Stimulated activated CD4-positive, alpha-beta T cell treated with anti-CD3 and anti-CD28 coated beads, TNF-alpha, amount 100 ng/mL, for 48 hours (primary cell): ENCODE results near the gene KLHL26.
"Not testable (repeated sequence)": the region's sequence is repeated elsewhere in the genome, so short reads cannot be mapped to it uniquely, and the experiment has no call there.

Source experiments
- DNase-seq, 3 donors: peaks; one replicate each; pipeline ENCODE4 v3.0.0-alpha.2; 2020; ENCODE audit warnings: low read depth in 3 of 3

KLHL26 gene

DNA sequence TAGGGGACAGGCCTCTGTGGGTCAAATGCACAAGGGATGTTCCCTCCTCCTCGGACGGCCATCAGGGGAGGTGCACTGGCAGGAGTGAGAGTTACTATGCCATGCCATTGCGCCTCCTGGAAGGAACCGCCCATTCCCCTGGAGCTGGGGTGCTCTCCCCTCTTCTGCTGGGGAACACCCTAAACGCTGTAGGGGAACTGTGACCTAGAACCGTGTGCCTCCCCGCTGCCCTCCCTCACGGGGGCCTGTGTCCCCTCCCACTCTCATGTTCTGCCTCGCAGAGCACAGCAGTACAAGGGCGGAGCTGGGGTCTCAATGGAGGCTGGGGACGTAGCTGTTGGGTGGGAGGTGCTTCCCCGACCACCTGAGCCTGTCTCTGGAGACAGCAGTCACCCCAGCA is 29.5 kb downstream of the KLHL26 start:
- no peak for DNase-seq

DNA sequence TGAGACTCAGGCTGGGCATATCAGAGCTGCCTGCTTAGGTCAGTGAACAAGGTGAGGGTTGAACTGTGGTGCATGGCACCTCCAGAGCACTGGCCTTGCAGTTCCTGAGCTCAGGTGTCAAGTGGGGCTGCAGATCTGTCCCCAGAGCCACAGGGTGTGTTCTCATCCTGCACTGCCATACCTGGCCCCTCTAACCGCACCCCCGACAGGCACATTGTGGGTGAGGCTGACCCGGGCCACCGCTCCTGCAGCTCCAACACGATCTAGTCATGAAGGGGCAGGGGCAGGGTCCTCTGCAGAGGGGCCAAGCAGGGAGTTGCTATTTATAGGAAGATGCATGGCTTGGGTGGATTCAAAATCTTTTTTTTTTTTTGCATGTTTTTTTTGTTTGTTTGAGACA is 30.0 kb downstream of the KLHL26 start:
- no peak for DNase-seq

DNA sequence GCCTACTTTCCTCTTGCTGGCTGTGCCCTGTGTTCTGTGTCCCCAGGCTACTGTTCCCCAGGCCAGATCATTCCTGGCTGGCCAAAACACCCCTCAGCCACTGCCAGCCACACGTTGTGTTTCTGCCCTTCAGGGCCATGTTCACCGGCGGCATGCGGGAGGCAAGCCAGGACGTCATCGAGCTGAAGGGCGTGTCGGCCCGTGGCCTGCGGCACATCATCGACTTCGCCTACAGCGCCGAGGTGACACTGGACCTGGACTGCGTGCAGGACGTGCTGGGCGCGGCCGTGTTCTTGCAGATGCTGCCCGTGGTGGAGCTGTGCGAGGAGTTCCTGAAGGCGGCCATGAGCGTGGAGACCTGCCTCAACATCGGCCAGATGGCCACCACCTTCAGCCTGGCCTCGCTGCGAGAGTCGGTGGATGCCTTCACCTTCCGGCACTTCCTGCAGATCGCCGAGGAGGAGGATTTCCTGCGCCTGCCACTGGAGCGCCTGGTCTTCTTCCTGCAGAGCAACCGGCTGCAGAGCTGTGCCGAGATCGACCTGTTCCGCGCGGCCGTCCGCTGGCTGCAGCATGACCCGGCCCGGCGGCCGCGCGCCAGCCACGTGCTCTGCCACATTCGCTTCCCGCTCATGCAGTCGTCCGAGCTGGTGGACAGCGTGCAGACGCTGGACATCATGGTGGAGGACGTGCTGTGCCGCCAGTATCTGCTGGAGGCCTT is 30.9 kb downstream of the KLHL26 start:
- no peak for DNase-seq

DNA sequence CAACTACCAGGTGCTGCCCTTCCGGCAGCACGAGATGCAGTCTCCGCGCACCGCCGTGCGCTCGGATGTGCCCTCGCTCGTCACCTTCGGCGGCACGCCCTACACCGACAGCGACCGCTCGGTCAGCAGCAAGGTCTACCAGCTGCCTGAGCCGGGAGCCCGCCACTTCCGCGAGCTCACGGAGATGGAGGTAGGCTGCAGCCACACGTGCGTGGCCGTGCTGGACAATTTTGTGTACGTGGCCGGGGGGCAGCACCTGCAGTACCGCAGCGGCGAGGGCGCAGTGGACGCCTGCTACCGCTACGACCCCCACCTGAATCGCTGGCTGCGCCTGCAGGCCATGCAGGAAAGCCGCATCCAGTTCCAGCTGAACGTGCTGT is 31.4 kb downstream of the KLHL26 start:
- no peak for DNase-seq

DNA sequence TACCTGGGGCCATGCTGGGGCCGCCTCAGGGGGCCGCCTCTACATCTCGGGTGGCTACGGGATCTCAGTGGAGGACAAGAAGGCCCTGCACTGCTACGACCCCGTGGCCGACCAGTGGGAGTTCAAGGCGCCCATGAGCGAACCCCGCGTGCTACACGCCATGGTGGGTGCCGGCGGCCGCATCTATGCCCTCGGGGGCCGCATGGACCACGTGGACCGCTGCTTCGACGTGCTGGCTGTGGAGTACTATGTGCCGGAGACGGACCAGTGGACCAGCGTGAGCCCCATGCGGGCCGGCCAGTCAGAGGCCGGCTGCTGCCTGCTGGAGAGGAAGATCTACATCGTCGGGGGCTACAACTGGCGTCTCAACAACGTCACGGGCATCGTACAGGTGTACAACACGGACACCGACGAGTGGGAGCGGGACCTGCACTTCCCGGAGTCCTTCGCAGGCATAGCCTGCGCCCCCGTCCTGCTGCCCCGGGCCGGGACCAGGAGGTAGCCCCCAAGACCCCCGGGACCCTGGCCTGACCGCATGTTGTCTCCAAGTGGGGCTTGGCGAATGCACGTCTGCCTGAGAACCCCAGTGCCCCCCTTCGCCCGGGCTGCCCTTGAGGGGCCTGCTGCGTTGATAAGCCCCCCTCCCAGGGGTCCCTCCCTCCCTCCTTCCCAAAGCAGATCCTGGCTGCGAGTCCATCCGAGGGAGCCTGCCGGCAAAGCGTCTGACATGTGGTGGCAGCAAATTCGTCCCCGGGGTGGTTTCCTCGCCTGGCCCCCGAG is 32.1 kb downstream of the KLHL26 start:
- no peak for DNase-seq

DNA sequence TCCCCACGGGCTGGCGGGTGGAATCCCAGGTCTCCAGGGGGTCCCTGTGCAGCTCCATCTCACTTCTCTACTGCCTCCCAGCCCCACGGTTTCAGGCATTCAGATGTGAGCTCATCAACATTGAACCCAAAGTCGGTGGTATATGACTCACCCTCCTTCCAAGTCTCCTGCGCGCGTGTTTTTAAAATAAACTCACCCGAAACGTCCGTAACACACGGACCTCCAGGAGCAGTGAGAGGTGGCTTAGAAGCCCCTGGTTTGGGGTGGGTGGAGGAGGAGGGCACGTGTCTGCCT is 32.6 kb downstream of the KLHL26 start:
- no peak for DNase-seq

DNA sequence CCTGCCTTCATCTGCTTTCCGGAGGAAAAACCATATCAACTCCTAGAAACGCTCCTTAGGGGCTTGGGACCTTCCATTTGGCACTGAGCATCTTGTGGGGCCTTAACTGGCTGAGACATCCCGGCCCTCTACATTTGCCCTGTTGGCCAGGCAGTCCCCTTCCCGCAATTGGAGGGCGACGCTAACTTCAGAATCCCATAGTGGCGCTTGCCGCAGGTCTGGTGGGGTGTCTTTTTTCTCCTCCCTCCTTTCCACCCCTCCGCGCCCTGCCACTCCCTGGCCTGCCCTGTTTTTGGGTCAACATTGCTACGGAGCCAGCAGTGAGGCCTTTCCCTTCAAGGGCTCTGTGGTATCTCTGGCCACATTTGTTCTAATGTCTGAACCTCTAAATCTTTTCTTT is 33.1 kb downstream of the KLHL26 start:
- DNase-seq = no peak

DNA sequence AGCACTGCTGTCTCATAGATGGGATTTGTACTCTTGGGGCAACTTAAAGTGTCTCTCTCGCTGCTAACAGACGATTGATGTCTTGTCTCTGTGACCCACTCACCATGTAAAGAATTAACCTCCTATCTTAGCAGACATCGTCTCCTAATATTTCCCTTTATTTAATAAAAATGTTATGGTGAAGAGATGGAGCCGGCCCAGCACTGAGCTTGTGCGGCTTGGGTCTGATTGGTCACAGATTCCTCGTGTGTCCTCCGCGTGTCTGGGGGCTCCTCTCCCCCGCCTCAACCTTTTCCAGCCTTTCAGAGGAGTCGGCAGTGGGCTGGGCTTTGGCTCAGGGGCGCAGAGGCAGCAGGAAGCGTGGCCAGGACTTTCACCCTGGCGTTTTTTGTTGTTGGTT is 33.5 kb downstream of the KLHL26 start:
- DNase-seq = no peak

DNA sequence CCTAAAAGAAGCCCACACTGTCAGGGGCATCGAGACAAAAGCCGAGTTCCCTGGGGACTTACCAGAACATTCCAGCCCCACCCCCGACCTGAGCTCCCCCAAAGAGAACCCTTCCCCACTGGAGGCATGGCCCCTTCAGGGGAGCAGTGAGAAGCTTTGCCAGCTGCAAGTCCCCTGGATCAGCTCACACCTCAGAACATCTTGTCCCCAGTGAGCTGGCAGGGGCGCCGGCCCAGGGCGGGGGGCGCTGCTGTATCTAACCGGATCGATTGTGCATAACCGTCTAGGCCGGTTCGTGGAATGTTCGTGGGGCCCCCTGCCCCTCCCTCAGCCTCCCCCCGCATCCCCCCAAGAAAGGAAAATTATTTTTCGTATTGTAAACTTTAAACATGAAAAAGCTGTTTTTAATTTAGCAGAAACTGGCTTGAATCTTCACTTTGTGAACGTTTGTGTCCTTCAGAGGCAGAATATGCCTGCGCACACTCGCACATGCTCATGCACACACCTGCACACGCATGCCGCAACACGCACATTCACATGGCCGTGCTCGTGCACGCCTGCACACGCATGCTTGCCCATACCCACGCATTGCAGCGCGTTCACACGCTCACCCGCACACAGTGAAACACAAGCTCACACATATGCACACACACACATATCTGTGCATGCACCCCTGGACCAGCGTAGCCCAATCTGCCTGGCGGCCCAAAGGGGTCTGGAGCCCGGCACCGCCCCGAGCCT is 34.6 kb downstream of the KLHL26 start:
- no peak for DNase-seq

DNA sequence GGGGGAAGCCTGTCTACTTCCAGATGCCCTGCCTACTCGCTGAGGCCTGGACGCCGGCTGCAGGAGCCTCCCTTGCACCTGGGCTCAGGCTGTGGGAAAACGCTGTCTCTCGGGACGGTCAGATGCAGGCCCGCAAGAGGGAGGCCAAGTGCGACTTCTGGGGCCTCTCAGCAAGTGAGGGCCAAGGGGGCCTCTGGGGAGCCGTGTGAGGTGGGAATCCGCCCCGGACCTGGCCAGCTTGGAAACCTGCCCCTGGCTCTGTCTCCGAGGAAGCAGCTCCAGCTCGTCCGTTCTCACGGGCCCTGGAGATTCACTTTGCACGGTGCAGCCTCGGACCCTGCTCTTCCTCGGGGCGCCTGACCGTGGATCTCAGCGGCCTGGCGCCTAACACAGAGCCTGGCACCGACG is 35.2 kb downstream of the KLHL26 start:
- no peak for DNase-seq

DNA sequence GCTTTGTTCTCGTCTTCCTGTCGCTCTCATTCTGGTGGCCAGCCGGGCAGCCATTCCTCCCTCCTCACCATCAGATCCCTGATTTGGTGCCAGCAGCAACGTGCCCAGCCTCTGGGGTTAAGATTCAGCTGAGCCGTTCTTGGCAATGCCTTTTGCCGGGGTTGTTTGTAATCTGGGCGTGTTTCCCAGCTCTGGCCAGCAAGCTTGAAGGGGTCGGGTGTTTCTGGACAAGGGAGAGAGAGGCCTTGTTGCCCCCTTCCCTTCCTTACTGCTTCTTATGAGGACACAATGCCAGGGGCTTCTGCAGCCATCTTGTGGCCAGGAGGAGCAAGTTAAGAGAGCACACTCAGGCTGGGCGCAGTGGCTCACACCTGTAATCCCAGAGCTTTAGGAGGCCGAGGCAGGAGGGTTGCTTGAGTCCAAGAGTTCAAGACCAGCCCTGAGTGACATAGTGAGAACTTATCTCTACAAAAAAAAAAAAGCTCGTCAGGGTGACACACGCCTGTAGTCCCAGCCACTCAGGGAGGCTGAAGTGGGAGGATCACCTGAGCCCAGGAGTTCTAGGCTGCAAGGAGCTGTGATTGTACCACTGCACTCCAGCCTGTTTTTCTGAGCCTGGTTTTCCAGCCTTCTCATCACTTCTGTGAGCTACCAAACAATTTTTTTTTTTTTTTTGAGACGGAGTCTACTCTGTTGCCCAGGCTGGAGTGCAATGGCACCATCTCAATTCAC is 35.9 kb downstream of the KLHL26 start:
- no peak for DNase-seq

DNA sequence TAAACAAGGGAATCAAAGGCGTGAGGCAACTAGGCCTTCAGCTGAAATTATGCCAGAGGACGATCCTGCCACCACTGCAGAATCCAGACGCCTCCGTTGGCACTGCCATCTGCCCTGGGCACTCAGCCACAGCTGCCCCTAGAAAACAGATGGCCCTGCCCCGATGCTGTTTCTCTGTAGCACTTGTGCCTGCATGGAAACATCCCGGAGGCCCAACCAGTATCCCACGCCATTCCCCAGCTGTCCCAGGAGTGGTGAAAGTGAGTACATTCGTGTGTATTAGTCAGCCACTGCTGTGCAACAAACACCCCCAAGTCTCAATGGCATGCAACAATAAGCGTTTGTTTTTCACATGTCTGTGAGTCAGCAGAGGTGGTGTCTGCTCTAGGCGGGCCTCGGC is 37.8 kb downstream of the KLHL26 start:
- DNase-seq = no peak

DNA sequence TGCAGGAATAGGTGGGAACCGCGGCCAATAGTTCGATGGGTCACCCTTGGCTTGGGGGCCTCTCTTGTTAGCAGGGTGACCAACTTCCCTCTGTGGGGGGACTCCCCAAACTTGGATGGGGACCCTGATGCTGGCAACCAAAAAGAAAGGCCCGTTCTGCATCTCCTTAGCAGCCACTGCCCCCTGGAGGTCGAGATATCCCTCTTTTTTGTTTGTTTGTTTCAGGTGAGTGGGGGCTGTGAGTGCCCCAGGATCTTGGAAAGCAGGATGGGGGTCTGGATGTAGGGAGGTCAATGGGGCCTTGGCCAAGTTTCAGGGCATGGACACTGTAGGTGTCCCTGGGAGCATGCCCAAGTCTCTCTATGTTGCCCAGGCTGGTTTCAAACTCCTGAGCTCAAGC is 39.0 kb downstream of the KLHL26 start:
- DNase-seq = no peak

DNA sequence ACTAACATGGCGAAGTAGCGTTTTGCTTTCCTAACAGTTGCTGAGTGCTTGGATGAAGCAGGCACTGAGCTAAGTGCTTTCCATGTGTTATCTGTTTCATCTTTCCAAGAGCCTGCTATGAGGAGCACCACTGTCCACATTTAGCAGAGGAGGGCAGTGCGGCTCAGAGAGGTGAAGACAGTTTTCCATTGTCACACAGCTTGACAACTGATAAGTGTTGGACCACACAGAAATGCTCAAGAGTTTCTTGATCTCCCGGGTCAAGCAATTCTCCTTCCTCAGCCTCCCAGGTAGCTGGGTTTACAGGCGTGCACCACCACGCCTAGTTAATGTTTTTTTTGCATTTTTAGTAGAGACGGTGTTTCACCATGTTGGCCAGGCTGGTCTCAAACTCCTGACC is 39.9 kb downstream of the KLHL26 start:
- DNase-seq = no peak

DNA sequence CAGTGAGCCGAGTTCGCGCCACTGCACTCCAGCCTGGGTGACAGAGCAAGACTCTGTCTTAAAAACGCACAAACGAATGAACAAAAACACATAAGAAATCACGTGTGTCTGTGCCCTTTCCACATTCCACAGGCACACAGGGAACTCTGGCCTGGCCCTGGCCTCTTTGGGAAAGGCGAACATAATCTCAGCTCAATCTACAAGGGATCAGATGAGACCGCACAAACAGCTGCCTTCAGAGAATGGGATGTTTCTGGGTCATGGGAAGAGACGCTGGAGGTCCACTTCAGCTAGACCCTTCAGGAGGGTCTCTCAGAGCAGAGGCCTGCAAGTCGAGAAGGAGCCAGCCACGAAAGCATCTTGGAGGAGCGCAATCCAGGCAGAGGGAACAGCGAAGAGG is 40.3 kb downstream of the KLHL26 start:
- DNase-seq = no peak

DNA sequence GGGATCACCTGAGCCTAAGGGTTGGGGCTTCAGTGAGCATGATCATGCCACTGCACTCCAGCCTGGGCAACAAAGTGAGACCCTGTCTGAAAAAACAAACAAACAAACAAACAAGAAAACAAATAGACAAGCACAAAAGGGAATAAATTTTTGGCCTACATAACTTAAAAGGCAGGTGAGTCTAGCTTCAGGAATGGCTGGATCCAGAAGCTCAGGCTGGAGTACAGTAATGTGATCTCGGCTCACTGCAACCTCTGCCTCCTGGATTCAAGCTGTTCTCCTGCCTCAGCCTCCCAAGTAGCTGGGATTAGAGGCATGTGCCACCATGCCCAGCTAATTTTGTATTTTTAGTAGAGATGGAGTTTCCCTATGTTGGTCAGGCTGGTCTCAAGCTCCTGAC is 43.3 kb downstream of the KLHL26 start:
- DNase-seq = not testable (repeated sequence)

DNA sequence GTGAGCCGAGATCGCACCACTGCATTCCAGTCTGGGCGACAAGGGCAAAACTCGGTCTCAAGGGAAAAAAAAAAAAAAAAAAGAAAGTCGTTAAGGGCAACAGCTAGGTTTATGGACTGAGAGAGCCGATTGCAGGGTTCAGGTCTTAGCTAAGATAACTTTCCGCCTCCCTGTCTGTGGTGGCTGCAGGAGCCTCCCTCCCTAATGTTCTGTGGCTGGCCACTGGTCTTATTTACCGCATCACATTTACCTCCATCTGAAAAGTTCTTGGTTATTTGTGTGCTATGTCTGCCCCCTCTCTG is 45.9 kb downstream of the KLHL26 start:
- DNase-seq = no peak

DNA sequence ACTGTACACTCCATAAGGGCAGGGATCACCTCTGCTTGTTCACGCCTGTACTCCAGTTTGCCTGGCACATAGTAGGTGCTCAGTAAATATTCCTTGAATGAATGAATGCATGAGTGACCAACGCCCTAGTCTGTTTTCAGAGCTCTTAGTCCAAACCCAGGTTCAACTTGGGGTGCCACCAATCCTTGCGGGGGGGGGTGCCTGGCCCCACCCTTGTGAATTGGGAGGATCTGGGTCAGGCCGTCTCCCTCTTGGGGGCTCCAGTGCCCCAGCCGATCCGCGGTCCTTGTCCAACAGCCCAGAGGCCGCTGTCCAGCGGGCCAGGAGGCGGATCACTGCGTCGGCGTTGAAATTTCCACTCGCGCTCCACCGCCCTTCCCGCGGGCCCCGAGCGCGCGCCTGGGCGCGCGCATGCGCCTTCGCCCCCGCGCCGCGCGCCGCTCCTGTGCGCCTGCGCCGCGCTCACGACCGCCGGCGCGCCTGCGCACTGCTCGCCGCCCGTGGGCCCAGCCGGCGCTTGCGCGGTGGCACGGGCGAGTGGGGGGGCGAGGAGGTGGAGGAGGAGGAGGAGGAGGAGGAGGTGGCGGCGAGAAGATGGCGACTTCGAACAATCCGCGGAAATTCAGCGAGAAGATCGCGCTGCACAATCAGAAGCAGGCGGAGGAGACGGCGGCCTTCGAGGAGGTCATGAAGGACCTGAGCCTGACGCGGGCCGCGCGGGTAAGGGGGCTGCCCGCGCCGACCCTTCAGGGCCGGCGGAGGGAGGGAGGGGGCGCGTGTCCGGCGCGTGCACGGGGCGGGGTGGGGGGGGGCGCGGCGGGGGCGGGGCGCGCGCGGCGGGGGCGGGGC is 46.5 kb downstream of the KLHL26 start, which contains the start of gene CRTC1:
CRTC1 (plus strand) TSS at position 572 of the 849 bp plus-strand sequence; CDS start at position 595, 23 bp downstream.
- peak; percentile 80 to 92 (median 81) for DNase-seq

DNA sequence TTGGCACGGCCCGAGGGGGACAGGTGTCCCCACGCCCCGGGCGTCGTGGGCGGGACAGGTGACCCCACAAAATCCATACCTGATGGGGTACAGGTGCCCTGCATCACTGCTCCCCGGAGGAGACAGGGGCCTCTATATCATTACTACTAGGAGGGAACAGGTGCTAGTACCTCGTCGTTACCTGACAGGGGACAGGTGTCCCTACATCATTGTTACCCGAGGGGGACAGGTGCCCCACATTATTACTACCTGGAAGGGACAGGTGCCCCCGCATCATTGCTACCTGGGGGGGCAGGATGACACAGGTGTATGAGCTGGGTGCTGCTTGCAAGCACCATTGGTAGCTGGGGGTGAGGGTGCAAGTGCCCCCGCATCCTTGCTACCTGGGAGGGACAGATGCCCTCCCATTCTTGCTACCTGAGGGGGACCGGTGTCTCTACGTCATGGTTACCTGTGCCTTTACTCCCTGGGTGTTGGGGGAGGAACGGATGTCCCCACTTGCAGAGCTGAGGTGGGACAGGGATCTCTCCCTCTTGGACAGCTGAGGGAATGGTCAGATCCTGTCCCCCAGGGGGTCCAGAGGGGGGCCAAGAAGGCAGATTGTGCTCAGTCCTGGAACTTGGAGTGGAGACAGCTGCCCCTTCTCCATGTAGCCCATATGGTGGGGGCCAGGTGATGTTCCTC is 47.3 kb downstream of the KLHL26 start:
- no peak for DNase-seq

DNA sequence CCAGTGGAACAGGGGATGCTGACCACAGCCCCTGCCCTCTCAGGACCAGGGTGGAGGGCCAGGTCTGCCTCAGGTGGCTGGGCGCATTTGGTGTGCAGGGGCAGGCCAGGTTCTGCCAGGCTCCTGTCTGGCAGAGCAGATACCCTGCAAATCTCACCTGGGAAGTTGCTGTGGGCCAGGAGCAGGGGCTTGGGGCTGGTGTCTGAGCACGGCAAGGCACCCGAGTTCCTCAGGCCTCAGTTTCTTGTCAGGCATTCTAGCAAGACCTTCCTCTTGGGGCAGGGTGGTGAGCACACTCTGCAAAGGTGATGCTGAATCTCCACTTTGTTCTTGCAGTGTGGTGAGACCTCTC is 47.8 kb downstream of the KLHL26 start:
- no peak for DNase-seq

DNA sequence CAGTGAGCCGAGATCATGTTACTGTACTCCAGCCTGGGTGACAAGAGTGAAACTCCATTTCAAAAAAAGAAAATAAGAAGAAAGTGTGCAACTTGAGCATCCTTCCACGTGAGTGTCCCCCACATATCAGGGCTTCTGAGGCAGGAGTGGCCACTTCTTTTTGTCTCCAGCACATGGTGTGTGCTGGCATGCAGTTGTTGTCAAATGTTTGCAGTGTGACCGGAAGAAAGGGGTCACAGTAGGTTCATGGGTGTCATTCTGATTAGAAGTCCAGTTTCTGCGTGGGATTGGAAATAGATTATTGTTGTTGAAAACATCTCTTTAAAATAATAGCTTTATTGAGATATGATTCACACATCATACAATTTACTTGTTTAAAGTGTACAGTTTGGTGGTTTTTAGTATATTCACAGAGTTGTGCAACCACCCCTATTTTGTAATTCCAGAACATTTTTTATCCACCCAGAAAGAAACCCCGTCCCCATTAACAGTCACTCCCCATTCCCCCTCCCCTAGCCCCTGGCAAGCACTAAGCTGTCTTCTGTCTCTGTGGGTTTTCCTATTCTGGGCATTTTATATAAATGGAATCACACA is 48.9 kb downstream of the KLHL26 start:
- no peak for DNase-seq
